HG03521 (cell line): ENCODE data around the gene LETM1.

ENCODE experiments used
- ATAC-seq: cut with Tn5 transposase; IDR thresholded peaks from one replicate; pipeline ENCODE4 v1.9.1; 2021; ENCODE audit warnings: mild to moderate bottlenecking, moderate library complexity; ENCODE audit not compliant: unreplicated experiment

The LETM1 gene

DNA sequence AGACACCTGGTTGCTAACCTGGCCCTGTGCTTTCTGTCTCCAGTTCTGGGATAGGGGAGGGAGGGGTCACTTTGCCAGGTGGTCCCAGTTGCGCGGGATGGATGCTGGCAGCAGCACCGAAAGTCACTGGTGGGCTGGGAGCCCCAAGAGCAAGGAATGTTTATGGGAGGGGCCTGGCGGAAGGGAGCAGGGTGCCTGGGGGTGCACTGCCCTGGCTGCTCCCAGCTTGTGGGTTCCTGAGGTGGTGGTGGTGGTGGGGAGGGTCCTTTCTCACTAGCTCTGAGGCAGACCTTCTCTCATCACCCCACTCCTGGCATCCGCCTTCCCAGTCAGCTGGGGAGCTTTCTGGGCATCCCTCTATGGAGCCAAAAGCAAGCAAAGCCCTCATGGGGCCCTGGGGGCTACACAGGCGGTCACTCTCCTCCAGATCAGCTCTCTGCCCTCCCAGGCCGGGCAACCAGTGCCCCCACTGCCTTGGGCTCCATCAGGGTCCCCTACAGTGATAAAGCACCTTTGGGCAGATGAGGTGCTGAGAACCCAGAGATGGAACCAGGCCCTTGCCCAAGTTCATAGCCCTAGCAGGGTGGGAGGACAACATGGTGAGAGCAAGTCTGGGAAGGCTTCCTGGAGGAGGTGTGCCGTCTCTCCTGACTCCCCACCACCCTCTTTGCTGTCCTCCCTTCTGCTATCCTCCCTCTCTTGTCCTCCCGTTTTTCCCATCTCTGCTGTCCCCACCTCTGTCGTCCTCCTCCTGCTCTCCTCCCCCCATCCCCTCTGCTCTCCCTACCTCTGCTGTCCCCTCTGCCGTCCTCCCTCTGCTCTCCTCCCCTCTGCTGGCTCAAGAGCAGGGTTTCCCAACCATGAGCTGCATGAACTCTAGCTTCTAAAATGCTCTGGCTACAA, 46.9 kb downstream of the LETM1 start:
- no peak for ATAC-seq

DNA sequence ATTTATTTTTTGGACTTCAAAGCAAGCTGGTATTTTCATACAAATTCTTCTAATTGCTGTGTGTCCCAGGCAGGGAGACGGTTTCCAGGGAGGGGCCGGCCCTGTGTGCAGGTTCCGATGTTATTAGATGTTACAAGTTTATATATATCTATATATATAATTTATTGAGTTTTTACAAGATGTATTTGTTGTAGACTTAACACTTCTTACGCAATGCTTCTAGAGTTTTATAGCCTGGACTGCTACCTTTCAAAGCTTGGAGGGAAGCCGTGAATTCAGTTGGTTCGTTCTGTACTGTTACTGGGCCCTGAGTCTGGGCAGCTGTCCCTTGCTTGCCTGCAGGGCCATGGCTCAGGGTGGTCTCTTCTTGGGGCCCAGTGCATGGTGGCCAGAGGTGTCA, 47.6 kb downstream of the LETM1 start:
- no peak for ATAC-seq

DNA sequence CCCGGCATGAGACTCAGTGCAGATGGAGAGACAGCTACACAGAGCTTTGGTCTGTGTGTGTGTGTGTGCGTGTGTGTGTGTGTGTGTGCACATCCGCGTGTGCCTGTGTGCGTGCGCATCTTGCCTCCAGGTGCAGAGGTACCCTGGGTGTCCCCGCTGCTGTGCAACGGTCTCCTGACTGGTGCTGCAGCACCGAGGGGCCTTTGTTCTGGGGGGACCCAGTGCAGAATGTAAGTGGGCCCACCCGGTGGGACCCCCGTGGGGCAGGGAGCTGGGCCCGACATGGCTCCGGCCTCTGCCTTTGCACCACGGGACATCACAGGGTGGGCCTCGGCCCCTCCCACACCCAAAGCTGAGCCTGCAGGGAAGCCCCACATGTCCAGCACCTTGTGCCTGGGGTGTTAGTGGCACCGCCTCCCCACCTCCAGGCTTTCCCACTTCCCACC, 48.6 kb downstream of the LETM1 start:
- ATAC-seq, result no peak

DNA sequence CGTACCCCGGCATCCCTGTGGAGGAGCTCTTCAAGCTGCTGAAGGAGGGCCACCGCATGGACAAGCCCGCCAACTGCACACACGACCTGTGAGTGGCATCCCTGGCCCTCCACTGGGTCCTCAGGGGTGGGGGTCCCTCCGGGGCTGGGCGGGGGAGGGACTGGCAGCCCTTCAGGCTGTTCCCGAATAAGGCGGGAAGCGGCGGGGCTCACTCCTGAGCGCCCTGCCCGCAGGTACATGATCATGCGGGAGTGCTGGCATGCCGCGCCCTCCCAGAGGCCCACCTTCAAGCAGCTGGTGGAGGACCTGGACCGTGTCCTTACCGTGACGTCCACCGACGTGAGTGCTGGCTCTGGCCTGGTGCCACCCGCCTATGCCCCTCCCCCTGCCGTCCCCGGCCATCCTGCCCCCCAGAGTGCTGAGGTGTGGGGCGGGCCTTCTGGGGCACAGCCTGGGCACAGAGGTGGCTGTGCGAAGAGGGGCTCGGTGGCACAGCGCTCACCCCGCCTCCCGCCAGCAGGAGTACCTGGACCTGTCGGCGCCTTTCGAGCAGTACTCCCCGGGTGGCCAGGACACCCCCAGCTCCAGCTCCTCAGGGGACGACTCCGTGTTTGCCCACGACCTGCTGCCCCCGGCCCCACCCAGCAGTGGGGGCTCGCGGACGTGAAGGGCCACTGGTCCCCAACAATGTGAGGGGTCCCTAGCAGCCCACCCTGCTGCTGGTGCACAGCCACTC, 49.2 kb downstream of the LETM1 start:
- no peak for ATAC-seq

DNA sequence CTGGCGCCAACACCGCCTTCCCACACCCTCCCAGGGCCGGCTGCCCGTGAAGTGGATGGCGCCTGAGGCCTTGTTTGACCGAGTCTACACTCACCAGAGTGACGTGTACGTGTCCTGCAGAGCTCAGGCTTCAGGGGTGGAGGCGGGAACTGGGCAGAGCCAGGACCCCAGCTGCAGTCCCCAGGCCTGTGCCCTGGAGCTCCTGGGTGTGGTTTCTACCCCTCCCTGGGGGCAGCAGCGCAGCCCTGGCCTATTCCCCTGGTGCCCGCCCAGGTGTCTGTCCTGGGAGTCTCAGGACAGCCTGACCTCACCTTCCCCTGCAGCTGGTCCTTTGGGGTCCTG, 49.8 kb downstream of the LETM1 start:
- ATAC-seq, result no peak

DNA sequence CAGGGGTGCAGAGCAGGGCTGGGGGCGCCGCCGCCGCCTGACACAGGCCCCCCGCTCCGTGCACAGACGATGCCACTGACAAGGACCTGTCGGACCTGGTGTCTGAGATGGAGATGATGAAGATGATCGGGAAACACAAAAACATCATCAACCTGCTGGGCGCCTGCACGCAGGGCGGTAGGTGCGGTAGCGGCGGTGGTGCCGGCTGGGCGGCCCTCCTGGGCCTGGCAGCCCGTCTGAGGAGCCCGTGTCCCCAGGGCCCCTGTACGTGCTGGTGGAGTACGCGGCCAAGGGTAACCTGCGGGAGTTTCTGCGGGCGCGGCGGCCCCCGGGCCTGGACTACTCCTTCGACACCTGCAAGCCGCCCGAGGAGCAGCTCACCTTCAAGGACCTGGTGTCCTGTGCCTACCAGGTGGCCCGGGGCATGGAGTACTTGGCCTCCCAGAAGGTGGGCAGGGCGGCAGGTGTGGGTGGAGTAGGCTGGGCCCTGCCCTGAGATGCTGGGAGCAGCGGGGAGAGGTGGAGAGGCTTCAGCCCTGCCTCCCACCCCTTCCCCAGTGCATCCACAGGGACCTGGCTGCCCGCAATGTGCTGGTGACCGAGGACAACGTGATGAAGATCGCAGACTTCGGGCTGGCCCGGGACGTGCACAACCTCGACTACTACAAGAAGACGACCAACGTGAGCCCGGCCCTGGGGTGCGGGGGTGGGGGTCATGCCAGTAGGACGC, 50.3 kb downstream of the LETM1 start:
- no peak for ATAC-seq

DNA sequence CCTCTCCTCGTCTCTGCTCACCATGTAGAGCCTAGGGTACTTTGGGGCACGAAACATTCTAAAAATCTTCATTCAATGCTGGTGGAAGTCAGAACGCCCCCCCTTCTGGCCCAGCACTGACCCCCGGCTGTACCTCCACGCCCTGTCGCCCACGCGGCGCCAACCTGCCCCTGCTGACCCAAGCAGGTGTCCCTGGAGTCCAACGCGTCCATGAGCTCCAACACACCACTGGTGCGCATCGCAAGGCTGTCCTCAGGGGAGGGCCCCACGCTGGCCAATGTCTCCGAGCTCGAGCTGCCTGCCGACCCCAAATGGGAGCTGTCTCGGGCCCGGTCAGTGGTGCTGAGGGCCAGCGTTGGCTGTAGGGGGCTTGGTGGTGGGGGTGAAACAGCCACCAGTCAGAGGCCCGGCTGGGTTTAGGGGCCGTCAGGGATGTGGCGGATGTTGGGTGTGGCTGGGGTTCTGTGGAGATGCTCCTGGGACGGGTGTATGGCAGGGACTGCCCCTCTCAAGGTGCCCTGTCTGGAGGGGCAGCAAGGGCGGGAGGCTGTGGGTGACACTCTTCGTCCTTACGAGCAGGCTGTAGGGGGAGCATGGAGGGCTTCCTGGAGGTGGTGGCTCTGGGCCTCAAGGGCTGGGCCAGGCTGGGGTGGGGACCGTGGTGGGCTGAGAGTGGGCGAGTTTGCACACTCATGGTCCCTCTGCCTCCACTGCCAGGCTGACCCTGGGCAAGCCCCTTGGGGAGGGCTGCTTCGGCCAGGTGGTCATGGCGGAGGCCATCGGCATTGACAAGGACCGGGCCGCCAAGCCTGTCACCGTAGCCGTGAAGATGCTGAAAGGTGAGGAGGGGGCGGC, 51.1 kb downstream of the LETM1 start:
- no peak for ATAC-seq

DNA sequence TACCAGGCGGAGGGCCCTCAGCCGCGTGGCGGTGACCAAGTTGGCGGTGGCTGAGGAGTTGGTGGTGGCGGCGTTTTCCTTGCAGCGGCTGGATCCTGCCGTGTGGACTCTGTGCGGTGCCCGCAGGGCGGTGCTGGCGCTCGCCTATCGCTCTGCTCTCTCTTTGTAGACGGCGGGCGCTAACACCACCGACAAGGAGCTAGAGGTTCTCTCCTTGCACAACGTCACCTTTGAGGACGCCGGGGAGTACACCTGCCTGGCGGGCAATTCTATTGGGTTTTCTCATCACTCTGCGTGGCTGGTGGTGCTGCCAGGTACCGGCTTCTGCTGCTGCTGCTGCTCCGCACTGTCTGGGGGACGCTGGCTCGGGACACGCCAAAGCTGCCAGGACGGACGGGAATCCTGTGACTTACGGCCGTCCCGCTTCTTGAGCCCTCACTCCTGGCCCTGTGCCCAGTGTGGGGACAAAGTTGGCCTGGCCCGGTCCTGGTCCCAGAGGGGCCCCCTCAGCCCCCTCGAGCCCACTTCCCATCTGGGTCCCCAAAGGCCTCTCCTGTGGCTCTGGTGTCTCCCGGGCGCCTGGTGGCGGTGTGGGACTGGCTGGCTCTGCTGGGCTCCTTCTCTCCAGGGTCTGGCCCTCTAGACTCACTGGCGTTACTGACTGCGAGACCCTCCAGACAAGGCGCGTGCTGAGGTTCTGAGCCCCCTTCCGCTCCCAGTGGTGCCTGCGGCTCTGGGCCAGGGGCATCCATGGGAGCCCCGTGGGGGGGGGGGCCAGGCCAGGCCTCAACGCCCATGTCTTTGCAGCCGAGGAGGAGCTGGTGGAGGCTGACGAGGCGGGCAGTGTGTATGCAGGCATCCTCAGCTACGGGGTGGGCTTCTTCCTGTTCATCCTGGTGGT, 52.2 kb downstream of the LETM1 start:
- no peak for ATAC-seq

DNA sequence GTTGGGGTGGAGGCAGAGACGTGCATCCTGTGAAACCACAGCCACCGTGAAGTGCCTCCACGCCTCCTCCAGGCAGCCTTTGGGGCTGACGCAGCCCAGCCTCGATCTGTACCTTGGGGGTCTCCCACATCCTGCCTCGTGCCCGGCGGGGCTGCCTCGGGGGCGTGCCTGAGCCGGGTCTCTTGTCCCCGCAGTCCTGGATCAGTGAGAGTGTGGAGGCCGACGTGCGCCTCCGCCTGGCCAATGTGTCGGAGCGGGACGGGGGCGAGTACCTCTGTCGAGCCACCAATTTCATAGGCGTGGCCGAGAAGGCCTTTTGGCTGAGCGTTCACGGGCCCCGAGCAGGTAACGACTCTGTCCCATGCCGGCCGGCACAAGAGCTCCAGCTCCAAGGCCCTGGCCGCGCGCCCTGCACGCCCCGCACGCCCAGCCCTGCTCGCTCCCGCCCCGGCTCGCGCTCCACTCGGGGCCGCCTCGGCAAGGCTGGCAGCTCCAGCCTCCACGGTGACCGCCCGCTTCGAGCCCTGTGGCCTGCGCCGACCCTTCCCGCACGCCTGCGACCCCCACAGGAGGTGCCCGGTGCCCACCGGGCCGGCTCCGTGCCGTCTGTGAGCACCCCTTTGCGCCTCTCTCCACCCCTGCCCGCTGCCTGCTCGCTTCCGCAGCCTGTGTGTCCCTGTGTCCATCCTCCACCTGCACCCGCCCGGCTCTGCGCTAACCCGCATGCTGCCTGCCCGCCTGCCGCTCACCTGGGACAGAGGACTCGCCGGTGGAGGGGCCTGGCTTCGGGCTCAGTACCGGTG, 53.0 kb downstream of the LETM1 start:
- no peak for ATAC-seq

DNA sequence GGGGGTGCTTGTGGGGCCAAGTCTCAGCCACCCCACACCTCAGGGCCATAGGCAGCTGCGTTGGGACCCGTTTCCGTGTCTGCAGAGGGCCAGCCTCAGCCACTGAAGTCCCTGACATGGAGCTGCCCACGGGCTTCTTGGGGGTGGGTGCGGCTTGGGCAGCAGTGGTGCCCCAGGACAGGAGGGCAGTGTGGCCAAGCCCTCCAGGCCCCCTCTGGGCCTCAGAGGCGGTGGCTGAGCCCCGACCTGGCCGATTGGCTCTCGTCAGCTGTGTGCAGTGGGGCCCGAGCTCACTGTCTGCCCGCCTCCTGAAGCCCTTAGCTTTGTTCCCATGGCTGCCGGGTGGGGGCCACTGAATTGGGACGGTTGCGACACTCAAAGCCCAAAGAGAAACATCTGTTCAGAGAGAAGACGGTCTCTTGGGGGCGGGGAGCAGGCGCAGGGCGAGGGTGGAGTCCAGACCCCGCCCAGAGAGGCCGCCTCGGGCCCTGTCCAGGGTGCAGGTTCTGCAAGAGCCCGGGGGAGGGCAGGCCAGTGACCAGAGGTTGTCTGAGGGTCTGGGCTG, 53.7 kb downstream of the LETM1 start:
- no peak for ATAC-seq

DNA sequence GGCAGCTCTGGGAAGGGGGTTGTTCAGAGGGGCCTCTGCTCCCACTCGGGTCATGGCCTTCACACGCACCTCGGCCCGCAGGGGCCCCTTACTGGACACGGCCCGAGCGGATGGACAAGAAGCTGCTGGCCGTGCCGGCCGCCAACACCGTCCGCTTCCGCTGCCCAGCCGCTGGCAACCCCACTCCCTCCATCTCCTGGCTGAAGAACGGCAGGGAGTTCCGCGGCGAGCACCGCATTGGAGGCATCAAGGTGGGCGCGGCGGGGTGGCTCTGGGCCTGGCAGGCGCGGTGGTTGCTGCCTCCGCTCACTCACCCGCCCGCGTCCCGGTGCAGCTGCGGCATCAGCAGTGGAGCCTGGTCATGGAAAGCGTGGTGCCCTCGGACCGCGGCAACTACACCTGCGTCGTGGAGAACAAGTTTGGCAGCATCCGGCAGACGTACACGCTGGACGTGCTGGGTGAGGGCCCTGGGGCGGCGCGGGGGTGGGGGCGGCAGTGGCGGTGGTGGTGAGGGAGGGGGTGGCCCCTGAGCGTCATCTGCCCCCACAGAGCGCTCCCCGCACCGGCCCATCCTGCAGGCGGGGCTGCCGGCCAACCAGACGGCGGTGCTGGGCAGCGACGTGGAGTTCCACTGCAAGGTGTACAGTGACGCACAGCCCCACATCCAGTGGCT, 54.5 kb downstream of the LETM1 start:
- no peak for ATAC-seq

DNA sequence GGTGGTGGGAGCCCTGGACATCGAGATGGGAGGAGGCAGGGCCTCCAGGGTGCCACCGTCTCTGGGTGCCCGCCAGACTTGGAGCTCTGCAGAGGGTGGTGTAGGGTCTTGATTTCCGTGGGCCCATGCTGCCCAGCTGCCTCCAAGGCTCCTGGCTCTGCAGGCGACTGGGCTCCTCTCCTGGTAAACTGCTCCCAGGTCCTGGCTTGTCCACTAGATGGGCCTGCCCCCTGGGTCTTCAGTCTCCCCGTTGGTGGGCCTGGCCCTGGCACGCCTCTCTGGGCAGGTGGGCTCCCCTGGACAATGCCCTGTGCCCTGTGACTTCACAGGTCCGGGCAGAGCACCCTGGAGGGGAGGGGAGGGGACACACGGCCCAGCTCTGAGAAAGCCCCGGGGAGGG, 55.2 kb downstream of the LETM1 start:
- no peak for ATAC-seq

DNA sequence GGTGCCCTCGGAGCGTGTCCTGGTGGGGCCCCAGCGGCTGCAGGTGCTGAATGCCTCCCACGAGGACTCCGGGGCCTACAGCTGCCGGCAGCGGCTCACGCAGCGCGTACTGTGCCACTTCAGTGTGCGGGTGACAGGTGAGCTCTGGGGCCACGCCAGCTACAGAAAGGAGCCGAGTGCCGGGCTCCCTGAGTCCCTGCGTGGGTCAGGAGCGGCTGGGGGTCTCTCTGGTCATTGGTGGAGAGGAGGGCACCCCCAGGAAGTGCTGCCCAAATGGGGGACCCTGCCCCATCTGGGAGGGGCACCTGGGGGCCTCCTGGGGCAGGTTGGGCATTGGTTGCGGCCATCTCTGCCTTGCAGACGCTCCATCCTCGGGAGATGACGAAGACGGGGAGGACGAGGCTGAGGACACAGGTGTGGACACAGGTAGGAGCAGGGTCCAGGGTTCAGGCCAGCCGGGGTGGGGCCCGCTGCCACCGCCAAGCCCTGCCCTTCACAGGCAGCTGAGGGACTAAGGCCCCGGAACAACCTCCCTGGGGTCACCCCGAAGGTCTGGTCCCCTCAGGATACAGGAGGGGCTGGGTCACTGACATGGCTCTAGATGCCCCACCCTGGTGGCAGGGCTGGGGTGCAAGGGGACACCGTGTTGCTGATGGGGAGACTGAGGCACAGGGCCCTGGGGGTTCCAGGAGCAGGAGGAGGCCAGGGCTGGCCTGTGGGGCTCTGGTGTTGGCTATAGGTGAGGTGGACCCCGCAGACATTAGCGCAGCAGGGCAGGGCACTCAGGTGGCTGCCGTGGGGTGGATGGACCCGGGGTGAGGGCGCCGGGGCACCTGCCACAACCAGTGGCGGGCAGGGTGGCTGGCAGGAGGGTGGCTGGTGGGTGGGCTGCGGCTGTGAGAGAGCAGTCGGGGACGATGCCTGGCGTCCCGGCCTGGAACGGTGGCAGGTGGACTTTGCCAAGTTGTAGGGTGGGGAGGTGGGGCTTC, 56.3 kb downstream of the LETM1 start:
- no peak for ATAC-seq

DNA sequence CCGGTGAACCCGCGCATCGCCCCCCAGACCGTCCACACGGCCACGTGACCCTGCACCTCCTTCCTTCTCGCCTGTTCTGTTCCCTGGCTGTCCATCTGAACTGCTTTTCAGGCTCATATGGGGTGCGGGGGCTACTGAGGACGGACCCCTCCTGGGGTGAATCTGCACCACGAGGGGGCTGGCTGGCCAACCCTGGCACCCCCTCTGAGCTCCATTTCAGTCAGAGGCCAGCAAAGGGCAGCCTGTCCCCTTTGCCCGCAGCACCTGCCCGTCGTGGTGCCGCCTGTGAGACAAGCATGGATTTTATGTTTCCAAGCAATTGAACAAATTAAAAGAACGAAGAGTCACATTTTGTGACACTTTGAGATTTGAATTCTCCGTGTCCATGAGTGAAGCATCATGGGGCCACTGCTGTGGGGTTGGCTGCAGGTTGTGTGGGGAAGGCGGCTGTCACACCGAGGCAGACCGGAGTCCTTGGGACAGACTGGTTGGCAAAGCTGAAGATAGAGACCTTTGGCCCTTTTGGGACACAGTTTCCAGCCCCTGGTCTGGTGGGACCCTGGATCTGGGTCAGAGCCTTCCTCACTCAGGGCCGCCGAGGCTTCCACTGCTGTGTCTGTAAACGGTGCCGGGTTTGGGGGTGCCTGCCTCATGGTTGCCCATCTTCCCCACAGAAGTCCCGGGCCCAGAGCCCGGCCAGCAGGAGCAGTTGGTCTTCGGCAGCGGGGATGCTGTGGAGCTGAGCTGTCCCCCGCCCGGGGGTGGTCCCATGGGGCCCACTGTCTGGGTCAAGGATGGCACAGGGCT, 57.2 kb downstream of the LETM1 start:
- no peak for ATAC-seq

DNA sequence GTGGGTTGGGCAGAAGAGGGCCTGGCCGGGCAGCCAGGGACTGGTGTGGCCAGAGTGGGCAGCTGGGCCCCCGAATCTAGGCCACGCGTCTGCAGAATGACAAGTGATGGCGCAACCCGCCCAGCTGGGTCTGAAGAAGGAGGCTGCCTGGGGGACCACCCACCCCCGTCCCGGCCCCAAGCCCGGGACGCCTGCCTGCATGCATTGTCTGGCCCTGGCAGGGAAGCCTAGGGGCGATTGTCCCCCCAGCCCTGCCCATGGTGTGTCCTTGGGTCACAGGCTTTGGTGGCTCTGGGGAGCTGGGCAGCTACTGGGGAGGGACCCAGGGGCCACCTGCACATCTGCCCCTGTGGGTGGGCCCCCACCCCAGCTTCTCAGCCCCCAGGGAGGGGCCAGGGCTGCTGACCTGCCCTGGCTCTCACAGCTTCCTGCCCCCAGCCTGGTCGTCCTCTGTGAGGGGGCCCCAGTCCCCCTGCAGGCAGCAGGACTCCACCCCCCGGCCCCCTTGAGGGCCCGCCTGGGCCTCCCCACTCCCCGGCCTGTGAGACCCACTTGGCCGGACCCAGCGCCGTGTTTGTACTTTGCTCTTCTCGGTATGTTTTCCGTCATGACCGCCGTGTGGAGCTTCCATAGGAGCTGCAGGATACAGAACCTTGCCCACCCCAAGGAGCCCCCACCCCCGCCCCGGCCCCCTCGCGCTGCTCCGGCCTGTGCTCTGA, 57.9 kb downstream of the LETM1 start:
- ATAC-seq, result no peak
